HG03060 (cell line): ENCODE measurements around the gene MED12L.

Experiments
- ATAC-seq: cut with Tn5 transposase; IDR thresholded peaks from one replicate; pipeline ENCODE4 v1.9.1; 2021; ENCODE audit warnings: low read depth, moderate number of reproducible peaks; ENCODE audit not compliant: unreplicated experiment

Gene MED12L

DNA sequence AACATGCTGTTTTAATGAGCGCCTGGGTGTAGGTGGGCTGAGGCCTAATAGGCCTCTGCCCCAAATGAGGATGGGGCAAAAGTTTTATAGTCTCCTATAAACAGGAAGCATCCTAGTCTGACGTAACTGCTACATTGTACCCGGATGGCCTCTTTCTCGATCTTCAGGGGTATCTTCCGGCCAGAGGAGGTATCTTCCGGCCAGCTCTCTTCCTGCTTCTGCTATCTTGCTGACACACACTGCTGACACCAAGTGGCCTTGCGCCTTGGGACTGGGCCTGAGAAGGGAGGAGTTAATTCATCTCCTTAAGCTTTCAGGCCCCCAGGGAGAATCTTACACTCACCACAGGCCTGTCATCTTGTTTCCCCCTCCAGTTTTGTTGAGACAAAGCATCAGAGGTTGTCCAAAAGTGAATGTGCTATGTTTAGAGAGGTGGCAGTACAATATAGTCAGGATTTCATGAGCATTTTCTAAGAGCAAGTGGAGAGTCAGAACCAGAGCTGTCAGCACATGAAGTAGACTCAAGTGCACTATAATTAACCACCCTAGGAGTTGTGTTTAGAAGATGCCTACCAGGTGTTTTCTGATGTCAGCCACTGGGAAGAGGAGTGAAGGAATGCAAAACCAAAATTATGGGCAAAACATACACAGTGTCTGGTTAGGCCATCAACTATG lies 391.0 kb downstream of the MED12L start:
- ATAC-seq = no peak

DNA sequence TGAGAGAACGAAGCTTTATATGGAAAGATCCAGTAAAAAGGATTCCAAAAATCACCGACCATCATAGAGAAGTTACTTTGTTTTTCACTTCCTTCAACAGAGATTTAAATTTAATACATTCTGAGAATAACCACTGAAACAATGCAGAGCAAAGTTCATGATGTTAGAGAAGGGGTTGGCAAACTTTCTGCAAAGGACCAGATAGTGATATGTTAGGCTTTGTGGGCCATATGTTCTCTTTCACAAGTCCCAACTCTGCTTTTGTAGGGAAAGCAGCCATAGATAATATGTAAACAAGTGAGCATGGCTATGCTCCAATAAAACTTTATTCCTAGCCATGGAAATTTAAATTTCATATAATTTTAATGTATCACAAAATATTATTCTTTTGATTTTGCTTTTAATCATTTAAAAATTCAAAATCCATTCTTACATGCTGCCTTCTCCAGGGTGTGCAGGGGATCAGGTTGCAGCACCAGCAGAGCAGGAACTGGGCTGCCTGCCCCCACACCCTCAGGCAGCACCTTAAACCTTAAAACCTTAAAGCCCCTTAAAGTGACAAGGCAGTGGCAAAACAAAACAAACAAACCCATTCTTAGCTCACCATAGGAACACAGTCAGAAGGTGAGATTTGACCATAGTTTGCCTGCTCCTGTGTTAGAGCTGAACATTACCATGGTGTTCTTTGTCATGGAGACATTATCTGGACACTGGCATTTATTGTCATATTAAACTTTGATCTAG lies 392.3 kb downstream of the MED12L start:
- ATAC-seq = no peak

- no peak for ATAC-seq
Measured at GRCh38 chr3:151478335-151478697, 392.9 kb downstream of the MED12L start.

DNA sequence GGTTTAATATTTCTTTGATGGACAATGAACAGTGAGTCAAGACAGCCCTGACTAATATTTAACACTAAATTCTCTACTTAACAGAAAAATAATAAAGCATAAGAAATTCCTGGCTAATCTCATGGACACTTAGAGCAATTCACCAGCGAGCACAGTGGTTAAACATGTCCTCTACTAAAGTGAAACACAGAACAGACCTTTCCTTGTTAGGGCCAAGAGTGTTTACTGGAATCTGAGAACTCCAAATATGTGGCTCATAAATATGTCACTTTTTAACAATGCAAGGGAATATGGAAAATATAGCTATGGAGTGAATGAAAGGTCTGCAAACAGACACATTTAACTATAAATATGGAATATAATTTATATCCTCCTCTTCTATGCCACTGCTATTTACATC lies 394.0 kb downstream of the MED12L start:
- no peak for ATAC-seq

GRCh38 chr3:151480492-151480891 lies 395.0 kb downstream of the MED12L start:
- ATAC-seq = no peak

DNA sequence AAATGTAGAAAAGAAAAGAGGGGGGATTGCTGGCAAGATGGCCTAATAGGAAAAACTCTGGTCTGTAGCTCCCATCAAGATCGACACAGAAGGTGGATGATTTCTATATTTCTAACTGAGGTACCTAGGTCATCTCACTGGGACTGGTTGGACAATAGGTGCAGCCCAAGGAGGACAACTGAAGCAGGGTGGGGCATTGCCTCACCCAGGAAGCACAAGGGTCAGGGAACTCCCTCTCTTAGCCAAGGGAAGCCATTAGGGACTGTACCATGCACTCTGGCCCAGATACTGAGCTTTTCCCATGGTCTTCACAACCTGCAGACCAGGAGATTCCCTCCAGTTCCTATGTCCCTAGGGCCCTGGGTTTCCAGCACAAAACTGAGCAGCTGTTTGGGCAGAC lies 398.0 kb downstream of the MED12L start:
- ATAC-seq = no peak

DNA sequence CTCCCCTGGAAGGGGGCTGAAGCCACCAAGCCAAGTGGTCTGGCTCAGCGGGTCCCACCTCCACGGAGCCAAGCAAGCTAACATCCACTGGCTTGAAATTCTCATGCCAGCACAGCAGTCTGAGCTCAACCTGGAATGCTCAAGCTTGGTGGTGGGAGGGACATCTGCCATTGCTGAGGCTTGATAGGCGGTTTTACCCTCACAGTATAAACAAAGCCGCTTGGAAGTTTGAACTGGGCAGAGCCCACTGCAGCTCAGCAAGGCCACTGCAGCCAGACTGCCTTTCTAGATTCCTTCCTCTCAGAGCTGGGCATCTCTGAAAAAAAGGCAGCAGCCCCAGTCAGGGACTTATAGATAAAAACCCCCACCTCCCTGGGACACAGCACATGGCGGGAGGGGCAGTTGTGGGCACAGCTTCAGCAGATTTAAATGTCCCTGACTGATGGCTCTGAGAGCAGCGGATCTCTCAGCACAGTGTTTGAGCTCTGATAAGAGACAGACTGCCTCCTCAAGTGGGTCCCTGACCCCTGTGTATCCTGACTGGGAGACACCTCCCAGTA lies 398.6 kb downstream of the MED12L start:
- ATAC-seq = no peak
